Measurements from ENCODE around the gene TSPEAR.

Gene TSPEAR

GRCh38 chr21:44456214-44456914 is 255.0 kb downstream of the TSPEAR start:
- DNase-seq: no peak

- peak; percentile 78 for DNase-seq
Observed at GRCh38 chr21:44455524-44456213, 255.7 kb downstream of the TSPEAR start.

- DNase-seq: peak; percentile 87
Observed at GRCh38 chr21:44454747-44455523, 256.4 kb downstream of the TSPEAR start, which contains the start of gene LRRC3. Gene LRRC3, plus strand, starts transcription at chr21:44455510. Its CDS starts 1,135 bp downstream, at chr21:44456645.

GRCh38 chr21:44454058-44454457 is 257.3 kb downstream of the TSPEAR start:
- DNase-seq: no peak

- no peak for DNase-seq
Observed at GRCh38 chr21:44453120-44453519, 258.3 kb downstream of the TSPEAR start.

- DNase-seq: no peak
Observed at GRCh38 chr21:44450999-44451398, 260.4 kb downstream of the TSPEAR start.

- no peak for DNase-seq
Observed at GRCh38 chr21:44450402-44450801, 261.0 kb downstream of the TSPEAR start.

GRCh38 chr21:44449473-44450363 is 261.7 kb downstream of the TSPEAR start:
- DNase-seq: no peak

- DNase-seq: no peak
Observed at GRCh38 chr21:44448651-44449131, 262.7 kb downstream of the TSPEAR start.
